GM12891 (cell line): ENCODE measurements around the gene KCNMB3.
"Not testable (repeated sequence)": the region's sequence is repeated elsewhere in the genome, so short reads cannot be mapped to it uniquely, and the experiment has no call there.

Experiments
- POLR2A ChIP-seq: IDR thresholded peaks from 2 replicates; pipeline ENCODE4 v1.6.1; 2011; ENCODE audit warnings: low read depth, low read length, control low read depth
- POLR2AphosphoS5 ChIP-seq: IDR thresholded peaks from 2 replicates; pipeline ENCODE4 v1.6.1; 2011; ENCODE audit warnings: low read depth, low read length, control low read depth
- POU2F2 ChIP-seq: IDR thresholded peaks from 2 replicates; pipeline ENCODE4 v1.6.1; 2011; ENCODE audit warnings: low read depth, mild to moderate bottlenecking, control low read depth, low read length, moderate library complexity
- TAF1 ChIP-seq: IDR thresholded peaks from 2 replicates; pipeline ENCODE4 v1.6.1; 2011; ENCODE audit warnings: low read depth, low read length, control low read depth

DNA sequence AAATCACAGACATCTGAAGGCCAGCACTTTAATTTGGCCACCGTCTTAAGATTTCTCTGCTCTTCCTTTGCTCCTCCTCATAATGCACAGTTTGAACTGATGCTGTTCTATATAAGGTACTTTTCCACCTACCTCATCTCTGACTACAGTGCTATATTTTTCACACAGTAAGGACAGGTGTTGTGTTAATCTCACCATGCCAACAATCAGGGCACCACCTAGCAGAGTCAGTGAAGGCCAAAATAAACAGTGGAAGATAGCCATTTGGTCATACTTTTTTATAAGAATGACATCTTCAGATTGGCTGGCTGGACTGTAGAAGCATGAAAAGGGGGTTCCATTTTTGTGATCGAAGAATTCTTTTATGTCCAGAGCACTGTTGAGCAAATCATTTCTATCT, 8.1 kb downstream of the KCNMB3 start:
- TF ChIP-seq POU2F2, TAF1, POLR2A, POLR2AphosphoS5: not testable (repeated sequence)
